Right lobe of liver (tissue), 6 donors: ENCODE measurements around the gene SPTBN4. TPM values are rescaled to one million over a fixed set of nuclear protein-coding genes. Genes with fewer than 3 reads are reported as not detected.

Experiments
- ATAC-seq, 4 donors: fragments of 200-7000 bp; cut with Tn5 transposase; one replicate each; pipeline ENCODE4 v1.9.1; 2020; ENCODE audit warnings: mild to moderate bottlenecking in 4 of 4, moderate library complexity in 4 of 4
- DNase-seq, 3 donors: peaks; one replicate each; pipeline ENCODE4 v3.0.0-alpha.2; 2020
- H3K27ac ChIP-seq, 3 donors: fragments of 200-600 bp; one replicate each; pipeline ENCODE4 v1.8.0; 2022
- H3K27me3 ChIP-seq, 2 donors: fragments of 200-600 bp; one replicate each; pipeline ENCODE4 v1.8.0; 2022
- H3K36me3 ChIP-seq, 4 donors: fragments of 200-600 bp; sonication (generic) in 1 of 4; one replicate each; pipeline versions ENCODE4 v1.5.1 to v1.8.0; 2017 to 2022; ENCODE audit warnings: control low read depth in 1 of 4
- H3K4me1 ChIP-seq, 4 donors: fragments of 200-600 bp; sonication (generic) in 1 of 4; one replicate each; pipeline versions ENCODE4 v1.5.1 to v1.8.0; 2017 to 2022; ENCODE audit warnings: control low read depth in 1 of 4
- H3K4me3 ChIP-seq, 3 donors: fragments of 200-600 bp; one replicate each; pipeline ENCODE4 v1.8.0; 2022
- H3K9me3 ChIP-seq, 4 donors: fragments of 200-600 bp; sonication (generic) in 1 of 4; one replicate each; pipeline versions ENCODE4 v1.5.1 to v1.8.0; 2017 to 2022; ENCODE audit warnings: control low read depth in 1 of 4
- POLR2A ChIP-seq: fragments of 450-650 bp; IDR thresholded peaks from one replicate; pipeline ENCODE4 v1.6.1; 2017; ENCODE audit warnings: antibody characterized with exemption, mild to moderate bottlenecking
- WGBS: methylation state at CpG from one replicate; pipeline ENCODE4 v1.1.6; 2018; ENCODE audit warnings: low coverage, low lambda C conversion rate; ENCODE audit not compliant: insufficient coverage; ENCODE audit errors: missing lambda C conversion rate; 5-methylcytosine and 5-hydroxymethylcytosine counted together
- intact Hi-C, 2 donors: fragments of 100-400 bp; cut with DNase I; formaldehyde crosslinking; loops; one replicate each; pipeline versions ENCODE4 v1.11.2 to v1.14.1; 2022
- total RNA-seq, 6 experiments: library from RNA; depleted of rRNA in 2 of 6; stranded (reverse); fragments of >200 nt in 2 of 6; fragmentation: NEBNext Ultra II Directional in 3 of 6; extraction: Animal tissue kit (Norgen Biotek cat#: 25700) in 3 of 6; gene quantifications; one replicate each; pipeline versions ENCODE4 v1.1.0 to v1.2.4, GENCODE V29; 2016 to 2023
- TF ChIP-seq, protein P1 (sequence below), 4 donors: fragments of 200-600 bp in 3 of 4; fragments of 450-650 bp in 1 of 4; IDR thresholded peaks; one replicate each; pipeline versions ENCODE4 v1.5.1 to v1.8.0; 2016 to 2022; ENCODE audit warnings: antibody characterized with exemption in 4 of 4, mild to moderate bottlenecking in 2 of 4
- donor health status: DM: no; HTN: yes; CAD: no.
- donor health status: DM: no; HTN: no; CAD: no.
- donor health status: DM: no; HTN: no; CAD: no.
- donor health status: DM: no; HTN: yes; CAD: no.
- donor health status: DM: no; HTN: yes; CAD: no.

Gene SPTBN4
- total RNA-seq, 6 experiments from 2014 or later: 0.44 to 1.6 (median 0.65) TPM

DNA sequence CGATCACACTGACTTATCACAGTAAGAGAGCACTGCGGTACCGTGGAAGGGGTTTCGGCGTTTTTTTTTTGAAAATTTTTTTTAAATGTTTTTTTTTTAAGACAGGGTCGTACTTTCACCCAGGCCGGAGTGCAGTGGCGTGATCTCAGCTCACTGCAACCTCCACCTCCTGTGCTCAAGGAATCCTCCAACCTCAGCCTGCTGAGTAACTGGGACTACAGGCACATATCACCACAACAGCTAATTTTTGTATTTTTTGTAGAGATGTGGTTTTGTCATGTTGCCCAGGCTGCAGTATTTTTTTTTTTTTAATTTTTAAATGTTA, 153.3 kb downstream of the SPTBN4 start:
- DNase-seq (no peak), ATAC-seq (no peak)
- Histone ChIP-seq H3K9me3 (no peaks in the 10 kb centered on the region), H3K27me3 (no peaks in the 10 kb centered on the region), H3K36me3 (no peaks in the 10 kb centered on the region), H3K4me1 (no peaks in the 10 kb centered on the region), H3K27ac (no peak overlapping the region), H3K4me3 (no peak overlapping the region)
- 90% methylated on average over 8 of the region's 8 CpGs for WGBS
- intact Hi-C loops: no loop called here
- no peak for TF ChIP-seq POLR2A
- TF ChIP-seq, protein P1, sequence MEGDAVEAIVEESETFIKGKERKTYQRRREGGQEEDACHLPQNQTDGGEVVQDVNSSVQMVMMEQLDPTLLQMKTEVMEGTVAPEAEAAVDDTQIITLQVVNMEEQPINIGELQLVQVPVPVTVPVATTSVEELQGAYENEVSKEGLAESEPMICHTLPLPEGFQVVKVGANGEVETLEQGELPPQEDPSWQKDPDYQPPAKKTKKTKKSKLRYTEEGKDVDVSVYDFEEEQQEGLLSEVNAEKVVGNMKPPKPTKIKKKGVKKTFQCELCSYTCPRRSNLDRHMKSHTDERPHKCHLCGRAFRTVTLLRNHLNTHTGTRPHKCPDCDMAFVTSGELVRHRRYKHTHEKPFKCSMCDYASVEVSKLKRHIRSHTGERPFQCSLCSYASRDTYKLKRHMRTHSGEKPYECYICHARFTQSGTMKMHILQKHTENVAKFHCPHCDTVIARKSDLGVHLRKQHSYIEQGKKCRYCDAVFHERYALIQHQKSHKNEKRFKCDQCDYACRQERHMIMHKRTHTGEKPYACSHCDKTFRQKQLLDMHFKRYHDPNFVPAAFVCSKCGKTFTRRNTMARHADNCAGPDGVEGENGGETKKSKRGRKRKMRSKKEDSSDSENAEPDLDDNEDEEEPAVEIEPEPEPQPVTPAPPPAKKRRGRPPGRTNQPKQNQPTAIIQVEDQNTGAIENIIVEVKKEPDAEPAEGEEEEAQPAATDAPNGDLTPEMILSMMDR (IDR thresholded peaks at IDR 0.05): no peak

DNA sequence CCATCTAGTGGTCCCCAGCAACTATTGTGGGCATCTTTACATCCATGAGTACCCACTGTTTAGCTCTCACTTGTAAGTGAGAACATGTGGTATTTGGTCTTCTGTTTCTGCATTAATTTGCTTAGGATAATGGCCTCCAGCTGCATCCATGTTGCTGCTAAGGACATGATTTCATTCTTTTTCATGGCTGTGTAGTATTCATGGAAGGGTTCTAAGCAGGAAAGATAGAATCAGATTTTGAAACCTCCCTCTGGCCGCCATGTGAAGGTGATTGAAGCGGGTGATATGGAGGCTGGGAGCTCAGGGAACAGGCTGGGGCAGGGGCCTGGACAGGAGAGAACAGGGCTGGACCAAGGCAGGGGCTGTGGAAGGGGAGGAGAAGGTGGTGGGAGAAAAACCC, 154.5 kb downstream of the SPTBN4 start:
- no peak for ATAC-seq
- Histone ChIP-seq H3K36me3 (no peaks in the 10 kb centered on the region), H3K27me3 (no peaks in the 10 kb centered on the region), H3K4me1 (no peaks in the 10 kb centered on the region), H3K27ac (no peak overlapping the region), H3K4me3 (no peak overlapping the region), H3K9me3 (no peaks in the 10 kb centered on the region)
- WGBS: 38% methylated on average over 2 of the region's 2 CpGs
- intact Hi-C loops: no loop called here
- DNase-seq: no peak
- TF ChIP-seq, protein P1 (IDR thresholded peaks at IDR 0.05): no peak
- no peak for TF ChIP-seq POLR2A

DNA sequence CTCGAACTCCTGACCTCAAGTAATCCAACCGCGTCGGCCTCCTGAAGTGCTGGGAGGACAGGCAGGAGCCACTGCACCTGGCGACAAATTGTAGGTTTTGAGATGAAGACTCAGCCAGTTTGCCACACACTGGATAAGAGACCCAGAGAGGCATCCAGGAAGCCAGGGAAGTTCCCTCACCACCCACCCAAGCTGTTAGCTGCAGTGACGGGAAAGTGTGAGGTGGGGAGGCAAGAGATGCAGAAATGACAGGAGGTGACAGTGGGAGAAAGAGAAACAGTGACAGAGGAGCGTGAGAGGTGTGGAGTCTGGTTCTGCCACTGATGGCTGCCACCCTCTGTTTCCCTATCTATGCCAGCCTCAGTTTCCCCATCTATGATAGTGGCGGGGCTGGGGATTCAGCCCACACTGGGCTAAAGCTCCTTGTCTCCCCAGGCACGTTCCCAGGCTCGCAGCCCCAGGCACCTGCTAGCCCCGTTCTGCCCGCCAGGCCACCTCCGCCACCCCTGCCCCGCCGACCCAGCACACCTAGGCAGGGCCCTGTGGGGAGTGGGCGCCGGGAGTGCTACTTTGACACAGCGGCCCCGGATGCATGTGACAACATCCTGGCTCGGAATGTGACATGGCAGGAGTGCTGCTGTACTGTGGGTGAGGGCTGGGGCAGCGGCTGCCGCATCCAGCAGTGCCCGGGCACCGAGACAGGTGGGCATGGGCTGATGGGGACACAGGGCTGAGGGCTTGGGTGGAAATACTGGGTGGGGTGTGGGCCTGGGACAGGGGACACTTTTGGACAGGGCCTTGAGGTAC, 155.4 kb downstream of the SPTBN4 start:
- H3K4me3 ChIP-seq: no peak overlapping the region
- ATAC-seq (peak in 1 of 4 donors; percentile 14), DNase-seq (no peak)
- 93% methylated on average over 7 of the region's 24 CpGs for WGBS
- intact Hi-C loops: no loop called here
- H3K9me3 ChIP-seq: no peaks in the 10 kb centered on the region
- H3K27ac ChIP-seq: no peak overlapping the region
- H3K4me1 ChIP-seq: no peaks in the 10 kb centered on the region
- no peaks in the 10 kb centered on the region for H3K27me3 ChIP-seq
- no peaks in the 10 kb centered on the region for H3K36me3 ChIP-seq
- no peak for TF ChIP-seq POLR2A
- TF ChIP-seq, protein P1 (IDR thresholded peaks at IDR 0.05): no peak

DNA sequence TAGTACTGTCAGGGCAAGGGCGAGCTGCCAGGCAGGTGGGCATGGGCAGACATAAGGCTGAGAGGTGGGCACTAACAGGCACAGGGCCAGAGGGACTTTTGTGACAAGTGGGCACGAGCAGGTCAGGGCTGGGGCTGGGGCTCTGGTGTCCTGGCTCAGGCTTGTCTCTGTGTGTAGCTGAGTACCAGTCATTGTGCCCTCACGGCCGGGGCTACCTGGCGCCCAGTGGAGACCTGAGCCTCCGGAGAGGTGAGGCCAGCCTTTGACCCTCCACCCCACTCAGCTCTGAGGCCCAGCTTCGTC, 155.9 kb downstream of the SPTBN4 start:
- DNase-seq (no peak), ATAC-seq (no peak)
- no peak overlapping the region for H3K27ac ChIP-seq
- no peak overlapping the region for H3K4me3 ChIP-seq
- no peaks in the 10 kb centered on the region for H3K36me3 ChIP-seq
- no peaks in the 10 kb centered on the region for H3K9me3 ChIP-seq
- no peaks in the 10 kb centered on the region for H3K4me1 ChIP-seq
- TF ChIP-seq, protein P1 (IDR thresholded peaks at IDR 0.05): no peak
- no peak for TF ChIP-seq POLR2A
- intact Hi-C loops: no loop called here
- H3K27me3 ChIP-seq: no peaks in the 10 kb centered on the region
- WGBS: 86% methylated on average over 1 of the region's 7 CpGs
